GM12874 (cell line): ENCODE data around the gene EML6.

ENCODE experiments used
- CTCF ChIP-seq: IDR thresholded peaks from 2 replicates; pipeline ENCODE4 v1.5.1; 2011; ENCODE audit warnings: low read depth, mild to moderate bottlenecking, control low read depth, low read length, moderate library complexity; ENCODE audit not compliant: insufficient read depth

The EML6 gene

DNA sequence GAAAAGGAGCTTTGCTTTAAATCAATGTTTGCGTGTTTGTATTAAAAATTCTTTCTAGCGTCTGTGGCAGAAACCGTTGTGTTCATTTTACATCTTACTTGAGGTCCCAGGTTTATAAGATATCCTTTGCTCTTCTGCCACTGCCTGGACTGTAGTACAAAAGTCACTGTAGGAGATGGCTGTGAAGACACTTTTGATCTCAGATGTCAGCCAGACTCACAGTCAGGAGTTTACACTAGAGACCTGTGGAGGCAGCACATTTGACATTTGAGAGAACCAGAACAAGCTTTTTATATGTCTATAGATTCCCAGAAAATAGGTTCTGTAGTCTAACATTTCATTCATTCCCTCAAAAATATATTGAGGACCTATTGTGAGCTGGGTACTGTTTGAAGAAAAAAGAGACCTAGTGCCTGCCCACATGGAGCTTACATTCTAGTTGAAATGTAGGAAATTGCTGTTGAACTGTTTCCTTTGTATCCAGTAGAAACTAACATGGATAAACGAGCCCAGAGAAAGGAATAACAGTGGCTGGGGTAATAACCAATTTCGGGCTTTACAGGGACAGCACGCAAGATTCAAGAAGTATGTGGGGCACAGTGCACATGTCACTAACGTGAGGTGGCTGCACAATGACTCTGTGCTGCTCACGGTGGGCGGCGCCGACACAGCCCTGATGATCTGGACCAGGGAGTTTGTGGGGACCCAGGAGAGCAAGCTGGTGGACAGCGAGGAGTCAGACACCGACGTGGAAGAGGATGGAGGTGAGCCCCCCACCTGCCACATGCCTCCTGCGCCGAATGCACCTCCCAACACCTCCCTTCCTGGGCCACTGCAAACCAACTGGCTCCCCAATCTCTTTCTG, 204.5 kb downstream of the EML6 start:
- no peak for TF ChIP-seq CTCF

DNA sequence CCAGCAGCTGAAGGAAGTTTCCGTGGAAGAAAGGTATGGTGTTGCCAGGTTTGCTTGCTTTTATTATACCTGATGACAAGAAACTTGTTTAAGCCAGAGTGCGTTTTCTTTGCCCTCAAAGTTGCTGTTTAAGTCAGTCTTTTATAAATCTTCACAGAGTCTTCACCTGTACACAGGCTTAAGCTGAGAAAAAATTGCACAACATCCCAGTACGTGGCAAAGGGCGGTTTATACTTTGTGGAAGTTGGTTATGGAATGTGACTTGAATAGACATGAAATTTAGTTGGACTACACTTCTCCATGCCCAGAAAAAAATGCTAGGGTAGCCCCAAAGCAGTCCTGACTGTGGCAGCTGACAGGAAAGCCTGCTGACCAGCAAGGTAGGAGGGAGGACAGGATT, 205.3 kb downstream of the EML6 start:
- no peak for TF ChIP-seq CTCF

DNA sequence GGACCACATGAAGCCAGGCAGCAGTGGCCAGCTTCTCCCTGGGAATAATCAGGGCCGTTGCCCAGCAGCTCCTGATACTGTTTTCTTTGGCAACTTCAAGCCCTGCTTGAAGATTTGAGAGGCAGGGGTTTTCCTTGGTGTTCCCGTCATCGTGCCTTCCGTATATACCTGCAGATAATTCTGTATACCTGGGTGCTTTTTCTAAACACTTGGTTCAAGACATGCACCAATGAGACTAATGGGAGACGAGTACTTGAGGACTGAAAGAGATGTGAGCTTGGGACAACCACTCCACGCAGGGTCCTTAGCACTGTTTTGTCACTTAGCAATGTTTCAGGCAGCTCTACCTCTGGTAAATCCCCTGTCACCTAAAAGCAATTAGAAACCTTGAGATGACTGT, 208.0 kb downstream of the EML6 start:
- no peak for TF ChIP-seq CTCF

DNA sequence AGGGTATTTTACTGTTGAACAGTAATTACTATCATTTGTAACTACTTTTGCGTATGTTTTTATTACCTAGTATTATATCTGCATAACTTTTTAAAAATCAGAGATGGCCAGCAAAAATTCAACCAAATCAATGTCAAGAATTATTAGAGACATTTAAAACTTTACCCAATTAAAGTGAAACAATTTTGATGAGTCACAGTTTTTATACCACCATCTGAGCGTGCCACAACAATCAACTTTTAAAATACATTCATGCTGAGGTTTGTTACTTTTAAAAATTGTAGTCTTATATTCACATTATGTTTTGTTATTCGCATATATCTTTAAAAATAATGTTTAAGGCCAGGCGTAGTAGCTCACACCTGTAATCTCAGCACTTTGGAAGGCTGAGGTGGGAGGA, 211.9 kb downstream of the EML6 start:
- no peak for TF ChIP-seq CTCF

- no peak for TF ChIP-seq CTCF
These were observed 213.3 kb downstream of the EML6 start for GRCh38 chr2:54936766-54937165.

GRCh38 chr2:54939446-54940118, 216.1 kb downstream of the EML6 start:
- no peak for TF ChIP-seq CTCF

DNA sequence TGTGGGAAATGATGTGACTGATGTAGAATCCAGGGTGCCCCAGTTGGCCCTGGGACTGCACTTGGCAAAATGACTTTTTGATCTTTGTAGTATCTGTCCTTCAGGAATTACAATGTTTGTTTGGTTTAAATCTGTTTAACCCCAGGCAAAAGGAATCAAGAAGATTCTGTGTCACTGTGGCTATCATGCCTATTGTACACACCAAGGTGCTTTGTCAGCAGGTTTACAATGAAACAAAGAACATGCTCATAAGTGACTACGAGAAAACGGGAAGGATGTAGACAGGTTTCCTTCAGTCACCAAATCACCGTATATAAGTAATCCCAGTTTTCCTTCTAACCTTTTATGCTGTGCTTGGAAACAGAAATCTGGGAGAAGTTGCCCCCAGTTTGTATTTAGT, 217.3 kb downstream of the EML6 start:
- TF ChIP-seq CTCF: no peak
